Choroid plexus epithelial cell (primary cell): ENCODE data around the gene MT1F.

Source experiments
- DNase-seq: peaks from one replicate; pipeline ENCODE4 v3.0.0-alpha.2; 2010; ENCODE audit warnings: low read depth
- H3K4me3 ChIP-seq: 2 replicates; pipeline ENCODE4 v1.5.1; 2011; ENCODE audit warnings: low read depth, mild to moderate bottlenecking, control low read depth, low read length, moderate library complexity
- TF ChIP-seq, protein P1 (sequence below): conservative IDR thresholded peaks from 2 replicates; pipeline ENCODE4 v1.5.1; 2011; ENCODE audit warnings: low read depth, mild to moderate bottlenecking, control low read depth, inconsistent platforms, low read length, moderate library complexity

MT1F gene

DNA sequence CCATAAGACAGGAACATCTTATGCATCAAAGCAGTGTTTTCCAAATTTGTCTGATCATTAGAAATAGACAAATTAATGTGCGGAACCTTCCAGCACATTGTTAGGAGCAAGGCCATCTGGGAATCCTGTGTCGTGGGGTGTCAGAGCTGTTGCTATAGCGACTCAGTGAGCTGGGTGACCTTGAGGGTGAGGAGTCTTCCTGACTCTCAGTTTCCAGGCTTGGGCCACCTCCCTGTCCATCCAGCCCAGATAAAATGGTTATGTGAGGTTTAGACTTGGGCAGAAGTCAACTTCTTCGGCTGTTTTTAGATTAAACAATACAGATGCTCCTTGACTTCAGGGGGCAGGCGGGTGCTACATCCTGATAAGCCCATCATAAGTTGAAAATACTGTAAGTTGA is 45.1 kb downstream of the MT1F start:
- DNase-seq = no peak
- TF ChIP-seq, protein P1, sequence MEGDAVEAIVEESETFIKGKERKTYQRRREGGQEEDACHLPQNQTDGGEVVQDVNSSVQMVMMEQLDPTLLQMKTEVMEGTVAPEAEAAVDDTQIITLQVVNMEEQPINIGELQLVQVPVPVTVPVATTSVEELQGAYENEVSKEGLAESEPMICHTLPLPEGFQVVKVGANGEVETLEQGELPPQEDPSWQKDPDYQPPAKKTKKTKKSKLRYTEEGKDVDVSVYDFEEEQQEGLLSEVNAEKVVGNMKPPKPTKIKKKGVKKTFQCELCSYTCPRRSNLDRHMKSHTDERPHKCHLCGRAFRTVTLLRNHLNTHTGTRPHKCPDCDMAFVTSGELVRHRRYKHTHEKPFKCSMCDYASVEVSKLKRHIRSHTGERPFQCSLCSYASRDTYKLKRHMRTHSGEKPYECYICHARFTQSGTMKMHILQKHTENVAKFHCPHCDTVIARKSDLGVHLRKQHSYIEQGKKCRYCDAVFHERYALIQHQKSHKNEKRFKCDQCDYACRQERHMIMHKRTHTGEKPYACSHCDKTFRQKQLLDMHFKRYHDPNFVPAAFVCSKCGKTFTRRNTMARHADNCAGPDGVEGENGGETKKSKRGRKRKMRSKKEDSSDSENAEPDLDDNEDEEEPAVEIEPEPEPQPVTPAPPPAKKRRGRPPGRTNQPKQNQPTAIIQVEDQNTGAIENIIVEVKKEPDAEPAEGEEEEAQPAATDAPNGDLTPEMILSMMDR = no peak
- H3K4me3 ChIP-seq = no peak overlapping the region
